AG09319 (cell line): ENCODE measurements around the gene KCMF1.
A peak's percentile ranks its signal among the peaks of the same experiment; 100 is the strongest.

Source experiments
- DNase-seq: peaks from one replicate; pipeline ENCODE4 v3.0.0-alpha.2; 2010; ENCODE audit warnings: low read depth; ENCODE audit errors: extremely low read depth
- CTCF ChIP-seq: IDR thresholded peaks from 2 replicates; pipeline ENCODE4 v1.5.1; 2011; ENCODE audit warnings: low read depth, mild to moderate bottlenecking, inconsistent platforms, low read length, moderate library complexity

KCMF1 gene

DNA sequence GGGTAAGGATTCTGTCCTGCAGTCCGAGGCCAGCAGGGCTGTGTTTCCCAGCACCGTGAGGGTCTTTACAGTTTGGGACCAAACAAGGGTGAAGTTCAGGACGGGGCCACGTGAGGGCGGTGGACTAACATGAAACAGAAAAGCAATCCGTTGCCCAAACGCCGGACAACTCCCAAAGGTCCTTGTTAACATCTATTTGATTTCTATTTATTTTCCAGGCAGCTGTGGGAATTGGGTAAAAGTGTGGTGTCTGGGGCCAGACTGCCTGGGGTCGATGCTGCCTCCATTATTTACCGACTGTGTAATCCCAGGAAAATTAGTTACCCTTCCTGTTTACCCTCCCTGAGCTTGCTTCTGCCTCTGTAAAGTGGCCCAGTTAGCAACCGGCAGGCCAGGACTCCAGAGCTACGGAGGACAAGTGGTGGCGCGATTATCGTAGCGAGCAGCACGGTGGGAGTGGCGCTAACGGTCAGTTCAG lies 96.0 kb downstream of the KCMF1 start:
- peak; percentile 87 for TF ChIP-seq CTCF
- peak; percentile 69 for DNase-seq

DNA sequence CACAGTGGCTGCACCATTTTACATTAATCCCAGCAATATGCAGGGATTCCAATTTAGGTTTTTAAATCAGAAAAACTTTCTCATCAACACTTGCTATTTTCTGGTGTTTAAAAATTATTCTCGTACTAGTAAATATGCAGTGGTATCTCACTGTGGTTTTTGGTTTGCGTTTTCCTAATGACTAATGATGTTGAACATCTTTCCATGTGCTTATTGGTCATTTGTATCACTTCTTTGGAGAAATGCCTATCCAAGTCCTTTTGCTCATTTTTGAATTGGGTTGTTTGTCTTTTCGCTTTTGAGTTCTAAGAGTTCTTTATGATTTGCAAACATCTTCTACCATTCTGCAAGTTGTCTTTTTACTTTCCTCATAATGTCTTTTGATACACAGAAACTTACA lies 100.1 kb downstream of the KCMF1 start:
- no peak for TF ChIP-seq CTCF
- no peak for DNase-seq

DNA sequence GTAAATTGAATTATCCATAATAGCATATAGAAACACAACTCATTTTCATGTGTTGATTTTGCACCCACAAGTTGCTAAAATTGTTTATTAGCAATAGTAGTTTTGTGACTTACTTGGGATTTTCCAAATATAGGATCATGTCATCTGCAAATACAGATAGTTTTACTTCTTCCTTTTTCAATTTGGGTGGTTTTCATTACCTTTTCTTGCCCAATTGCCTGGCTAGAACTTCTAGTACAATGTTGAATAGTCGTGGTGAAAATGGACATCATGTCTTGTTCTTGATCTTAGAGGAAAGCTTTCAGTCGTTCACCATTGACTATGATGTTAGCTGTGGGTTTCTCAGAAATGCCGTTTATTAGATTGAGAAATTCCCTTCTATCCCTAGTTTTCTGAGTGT lies 102.1 kb downstream of the KCMF1 start:
- no peak for DNase-seq
- TF ChIP-seq CTCF, result no peak

DNA sequence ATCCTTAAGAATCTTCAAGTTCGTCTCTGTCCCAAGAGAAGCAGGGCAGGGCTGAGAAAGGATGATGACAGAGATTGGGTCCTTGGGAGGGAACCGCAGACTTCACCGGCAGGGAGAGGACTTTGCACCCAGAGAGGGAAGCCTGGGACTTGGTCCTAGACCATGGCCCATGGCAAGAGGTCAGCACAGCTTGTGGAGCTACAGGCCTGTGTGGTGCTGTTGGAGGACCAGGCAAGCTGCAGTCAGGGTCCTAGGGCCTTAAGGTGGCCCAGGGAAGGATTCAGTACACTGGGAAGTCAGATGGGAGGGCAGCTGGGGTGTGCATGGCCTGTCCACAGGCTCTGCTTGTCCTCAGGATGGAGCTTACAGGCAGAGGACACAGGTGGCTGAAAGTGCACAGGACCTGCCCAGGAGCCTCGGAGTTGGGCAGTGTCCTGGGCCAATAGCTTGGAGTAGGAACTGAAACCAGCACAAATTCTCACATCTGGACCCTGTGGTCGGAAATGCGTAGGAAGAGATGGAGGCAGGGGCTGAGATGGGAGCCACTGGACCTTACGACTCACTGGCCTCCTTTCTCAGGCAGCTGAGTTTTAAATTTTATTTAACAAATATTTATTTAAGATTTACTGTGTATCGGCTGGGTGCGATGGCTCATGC lies 105.8 kb downstream of the KCMF1 start:
- no peak for TF ChIP-seq CTCF
- no peak for DNase-seq

- TF ChIP-seq CTCF, result no peak
- no peak for DNase-seq
Observed at GRCh38 chr2:85077859-85078419, 107.0 kb downstream of the KCMF1 start.

DNA sequence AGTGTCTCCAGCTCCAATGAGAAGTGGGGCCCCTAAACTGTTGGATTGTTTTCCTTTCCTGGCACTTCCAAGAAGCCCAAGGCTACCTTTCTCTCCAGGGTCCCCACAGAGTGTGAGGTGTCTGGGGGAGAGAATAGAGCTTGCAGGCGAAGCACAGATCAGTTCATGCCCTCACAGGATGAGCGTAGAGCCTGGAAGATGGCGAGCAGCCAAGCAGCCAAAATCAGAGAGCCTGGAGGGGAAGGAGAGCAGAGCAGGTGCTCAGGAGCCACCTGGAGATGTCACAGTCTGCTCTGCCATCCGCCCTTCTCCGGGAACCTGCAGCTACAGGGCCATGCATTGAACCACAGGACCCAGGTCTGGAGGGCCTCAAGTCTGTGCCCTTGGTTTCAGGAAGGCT lies 107.6 kb downstream of the KCMF1 start:
- no peak for TF ChIP-seq CTCF
- DNase-seq, result no peak

DNA sequence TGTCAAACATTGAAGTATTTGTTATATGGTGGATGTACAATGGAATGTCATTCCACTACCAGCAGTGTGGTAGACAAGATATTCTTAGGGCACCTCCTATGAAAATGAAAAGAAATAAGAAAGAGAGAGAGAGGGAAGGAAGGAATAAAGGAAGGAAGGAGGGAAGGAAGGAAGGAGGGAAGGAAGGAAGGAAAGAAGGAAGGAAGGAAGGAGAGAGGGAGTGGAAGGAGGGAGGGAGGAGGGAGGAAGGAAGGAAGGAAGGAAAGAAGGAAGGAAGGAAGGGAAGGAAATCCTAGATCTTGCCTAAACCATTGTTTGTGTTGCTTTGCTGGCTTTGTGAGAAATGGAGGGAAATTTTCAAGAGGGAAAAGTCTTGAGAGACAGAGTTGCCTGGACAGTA lies 112.1 kb downstream of the KCMF1 start:
- TF ChIP-seq CTCF, result no peak
- DNase-seq, result no peak
